Stimulated activated CD8-positive, alpha-beta memory T cell treated with anti-CD3 and anti-CD28 coated beads, Interleukin-15, amount 100 ng/mL, for 24 hours (primary cell): ENCODE results near the gene TMEM132D.

Source experiments
- DNase-seq: peaks from one replicate; pipeline ENCODE4 v3.0.0-alpha.2; 2020; ENCODE audit warnings: low read depth

The TMEM132D gene

DNA sequence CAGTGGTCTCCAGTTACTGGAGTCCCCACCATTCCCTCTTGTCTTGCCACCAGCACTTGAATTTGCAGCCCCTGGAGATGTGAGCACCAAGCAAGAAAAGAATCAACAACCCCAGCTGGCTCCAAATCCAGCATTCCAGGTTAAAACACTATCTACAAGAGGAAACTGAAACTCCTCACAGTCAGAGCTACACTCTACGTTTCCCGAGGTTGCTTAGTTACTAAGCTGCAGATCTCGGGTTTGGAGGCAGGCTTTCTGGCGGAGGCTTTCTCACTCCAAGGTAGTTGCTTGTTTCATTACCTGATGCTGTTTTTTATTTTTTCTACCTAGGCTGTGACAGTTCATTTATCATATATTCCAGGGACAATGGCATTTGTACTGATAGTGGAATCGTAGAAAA, 802.4 kb downstream of the TMEM132D start:
- DNase-seq = no peak

- no peak for DNase-seq
Measured at GRCh38 chr12:129097451-129097850, 806.4 kb downstream of the TMEM132D start.

GRCh38 chr12:129096968-129097367, 806.9 kb downstream of the TMEM132D start:
- no peak for DNase-seq

DNA sequence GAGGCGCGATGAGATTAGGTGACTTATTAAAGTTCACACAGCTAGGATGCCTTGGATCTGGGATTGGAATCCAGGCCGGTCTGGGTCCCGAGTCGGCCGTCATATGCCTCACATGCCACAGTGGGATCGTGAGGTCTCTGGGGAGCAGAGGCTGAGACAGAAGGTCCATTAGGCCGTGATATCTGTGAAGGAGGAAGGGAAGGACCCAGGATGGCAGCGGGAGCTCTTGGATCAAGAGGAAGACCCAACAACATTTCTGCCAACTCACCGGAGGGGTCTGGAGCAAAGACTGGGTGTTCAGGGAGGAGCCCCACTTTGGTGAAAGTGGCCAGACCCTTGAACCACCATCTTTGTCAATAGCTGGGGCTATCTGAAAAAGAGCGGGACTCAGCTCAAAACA, 807.6 kb downstream of the TMEM132D start:
- no peak for DNase-seq

- no peak for DNase-seq
Measured at GRCh38 chr12:129089576-129089975, 814.2 kb downstream of the TMEM132D start.

- DNase-seq = no peak
Measured at GRCh38 chr12:129084875-129085826, 818.7 kb downstream of the TMEM132D start.

- no peak for DNase-seq
Measured at GRCh38 chr12:129083121-129083840, 820.5 kb downstream of the TMEM132D start.

DNA sequence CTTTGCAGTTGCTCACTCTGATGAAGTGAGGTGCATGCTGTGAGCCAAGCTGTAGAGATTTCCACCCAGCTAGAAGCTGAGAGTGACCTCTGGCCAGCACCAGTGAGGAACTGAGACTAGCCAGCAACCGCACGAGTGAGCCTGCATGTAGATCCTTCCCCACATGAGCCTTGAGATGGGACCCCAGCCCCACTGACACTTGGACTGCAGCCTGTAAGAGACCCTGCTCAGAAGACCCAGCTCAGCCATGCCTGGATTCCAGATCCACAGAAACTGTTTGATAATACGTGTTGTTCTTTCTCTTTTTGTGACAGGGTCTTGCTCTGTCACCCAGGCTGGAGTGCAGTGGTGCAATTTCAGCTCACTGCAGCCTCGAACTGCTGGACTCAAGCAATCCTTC, 821.4 kb downstream of the TMEM132D start:
- no peak for DNase-seq

GRCh38 chr12:129081755-129082250, 822.0 kb downstream of the TMEM132D start:
- DNase-seq = no peak

- DNase-seq = no peak
Measured at GRCh38 chr12:129080821-129081220, 823.0 kb downstream of the TMEM132D start.

DNA sequence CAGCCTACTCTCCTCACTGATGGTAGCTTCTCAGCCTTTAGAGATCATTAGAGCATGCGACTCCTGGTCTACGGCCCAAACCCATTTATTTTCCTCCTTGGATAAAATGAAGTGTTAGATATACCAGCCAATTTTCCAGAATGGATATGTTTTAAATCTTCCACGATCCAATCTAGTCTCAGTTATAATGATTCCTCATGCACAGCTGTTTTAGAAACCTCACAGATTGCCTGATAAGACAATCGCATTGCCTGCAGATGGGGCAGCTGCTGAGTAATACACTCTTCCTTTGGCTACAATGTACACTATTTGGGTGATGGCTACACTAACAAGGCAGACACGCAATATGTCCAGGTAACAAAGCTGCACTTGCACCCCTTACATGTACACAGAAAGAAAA, 823.4 kb downstream of the TMEM132D start:
- no peak for DNase-seq

DNA sequence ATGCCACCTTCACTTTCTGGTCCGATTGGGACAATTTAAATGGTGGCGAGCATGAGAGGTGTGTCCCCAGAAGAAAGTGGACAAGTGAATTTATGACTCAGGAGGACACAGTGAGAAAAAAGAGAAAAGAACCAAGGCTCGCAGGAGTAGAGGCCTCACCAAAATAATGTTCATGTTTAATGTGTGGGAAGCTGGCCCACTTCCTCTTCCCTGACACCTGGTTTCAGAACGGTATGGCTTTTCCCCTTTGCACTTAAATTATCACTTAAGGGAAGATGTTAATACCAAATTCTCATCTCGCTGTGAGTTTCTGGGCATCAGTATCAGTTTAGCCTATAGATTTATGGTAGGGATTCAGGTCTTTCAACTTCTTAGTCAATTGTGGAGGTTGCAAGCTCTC, 824.1 kb downstream of the TMEM132D start:
- no peak for DNase-seq

GRCh38 chr12:129076441-129077320, 827.1 kb downstream of the TMEM132D start:
- DNase-seq = no peak

DNA sequence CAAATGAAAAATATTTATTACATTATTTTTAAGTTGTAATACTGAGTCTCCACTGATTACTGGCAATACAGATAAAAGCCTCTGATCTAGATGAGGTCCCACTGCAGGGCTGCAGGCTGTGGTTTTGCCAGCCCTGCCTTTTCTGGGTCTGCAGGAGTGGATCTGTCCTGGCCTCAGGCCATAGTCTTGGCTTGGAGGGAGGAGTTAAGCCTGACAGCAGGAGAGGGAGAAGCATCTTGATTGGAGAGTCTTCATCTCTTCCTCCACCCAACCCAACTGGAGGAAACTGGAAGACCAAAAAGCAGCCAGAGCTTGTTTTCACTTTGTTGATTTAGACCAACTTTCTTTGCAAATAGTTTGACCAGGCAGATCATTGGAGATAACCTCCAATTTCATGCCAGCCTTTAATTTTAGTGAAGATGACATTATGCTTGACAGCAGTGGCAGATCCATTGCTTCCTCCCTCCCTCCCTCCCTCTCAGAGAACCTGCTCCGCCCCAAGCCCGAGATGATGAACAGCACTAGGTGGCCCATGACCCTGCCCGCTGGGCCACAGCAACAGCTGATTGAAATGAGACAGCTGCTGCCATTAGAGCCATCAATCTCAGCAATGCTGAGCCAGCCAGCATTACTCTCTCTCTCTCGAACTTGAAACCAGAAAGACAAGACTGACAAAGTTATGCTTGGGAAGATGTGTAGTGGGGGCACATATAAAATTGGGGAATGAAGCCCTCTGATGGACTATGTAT, 828.2 kb downstream of the TMEM132D start:
- no peak for DNase-seq

DNA sequence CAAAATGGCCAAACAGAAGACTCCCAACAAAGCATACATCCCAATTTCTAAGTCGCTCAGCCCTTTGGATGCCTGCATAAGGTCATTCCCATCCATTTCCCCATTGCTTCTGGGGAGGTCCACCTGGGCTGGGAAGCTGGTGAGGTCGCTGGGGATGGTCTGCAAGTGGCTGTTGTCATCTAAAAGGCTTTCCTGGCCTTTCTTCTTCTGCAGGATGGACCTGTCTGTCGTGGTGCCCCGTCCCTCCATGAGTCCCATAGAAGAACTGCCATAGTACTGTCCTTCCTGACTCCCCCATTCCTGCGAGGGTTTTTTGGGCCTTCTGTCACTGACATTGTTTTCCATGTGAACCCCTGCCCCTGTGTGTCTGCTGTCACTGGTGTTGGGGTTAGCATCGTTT, 829.4 kb downstream of the TMEM132D start:
- no peak for DNase-seq

GRCh38 chr12:129073157-129073915, 830.5 kb downstream of the TMEM132D start:
- DNase-seq = no peak

GRCh38 chr12:129071362-129071761, 832.5 kb downstream of the TMEM132D start:
- no peak for DNase-seq

DNA sequence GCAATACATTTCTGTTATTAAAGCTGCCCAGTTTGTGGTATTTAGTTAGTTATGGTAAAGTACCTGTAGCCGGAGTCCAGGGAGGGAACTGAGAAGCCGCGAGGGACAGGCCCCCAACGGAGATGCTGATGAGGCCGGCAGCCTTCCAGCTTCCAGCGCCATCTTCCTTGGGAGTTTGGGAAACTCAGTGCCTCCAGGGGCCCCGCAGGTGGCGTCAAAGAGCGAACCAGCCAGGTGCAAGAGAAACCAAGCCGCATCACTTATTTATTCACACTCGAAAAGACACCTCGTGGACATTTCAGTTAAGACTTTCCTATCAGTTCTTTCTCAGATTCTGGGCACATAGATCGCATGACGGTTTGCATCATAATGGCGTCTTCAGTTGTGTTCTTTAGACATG, 833.9 kb downstream of the TMEM132D start:
- no peak for DNase-seq

GRCh38 chr12:129068684-129069083, 835.1 kb downstream of the TMEM132D start:
- no peak for DNase-seq

DNA sequence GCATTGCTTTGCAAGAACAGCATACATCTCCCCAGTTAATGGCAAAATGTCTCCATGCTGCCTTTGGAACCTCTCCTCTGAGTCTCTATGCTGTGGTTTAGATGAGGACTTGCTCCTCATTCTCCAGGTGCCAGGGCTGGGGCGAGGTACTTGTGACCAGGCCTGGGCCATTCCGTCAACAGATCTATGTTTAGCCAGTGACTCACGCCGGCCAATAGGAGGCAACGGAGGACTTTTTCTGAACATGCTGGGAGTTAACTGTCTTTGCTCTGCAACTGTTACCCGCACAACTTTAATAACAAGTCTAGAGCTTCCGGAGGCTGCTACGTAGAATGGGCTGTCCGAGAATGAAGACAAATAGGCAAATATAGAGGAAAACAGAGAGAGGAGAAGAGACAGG, 836.3 kb downstream of the TMEM132D start:
- no peak for DNase-seq
